Prostate gland (tissue), 2 donors: Measurements from ENCODE around the gene AUTS2. TPM values are rescaled to one million over a fixed set of nuclear protein-coding genes. Genes with fewer than 3 reads are reported as not detected.

Experiments
- DNase-seq: peaks from one replicate; pipeline ENCODE4 v3.0.0-alpha.2; 2019; ENCODE audit warnings: low spot score
- H3K27ac ChIP-seq, 2 donors: fragments of 200-600 bp; sonication (generic); 2 replicates each; pipeline ENCODE4 v1.5.1; 2017 to 2019
- H3K27me3 ChIP-seq: fragments of 200-600 bp; sonication (generic); replicated peaks from 2 replicates; pipeline ENCODE4 v1.5.1; 2019; ENCODE audit not compliant: insufficient read depth
- H3K36me3 ChIP-seq, 2 donors: fragments of 200-600 bp; sonication (generic); 1 replicate in 1 of 2; 2 replicates in 1 of 2; pipeline versions ENCODE4 v1.5.1 to v1.8.1; 2017 to 2019
- H3K4me1 ChIP-seq: fragments of 200-600 bp; sonication (generic); replicated peaks from 2 replicates; pipeline ENCODE4 v1.5.1; 2019
- H3K4me3 ChIP-seq, 2 donors: fragments of 200-600 bp; sonication (generic); 2 replicates each; pipeline ENCODE4 v1.5.1; 2017 to 2019
- H3K9me3 ChIP-seq: fragments of 200-600 bp; sonication (generic); 2 replicates; pipeline ENCODE4 v1.5.1; 2017
- CTCF ChIP-seq, 4 experiments: fragments of 200-600 bp in 2 of 4; fragments of 450-650 bp in 2 of 4; sonication (generic) in 2 of 4; IDR thresholded peaks; 1 replicate in 3 of 4; 2 replicates in 1 of 4; pipeline ENCODE4 v1.5.1; 2016 to 2019; ENCODE audit warnings: antibody characterized with exemption in 4 of 4, mild to moderate bottlenecking in 2 of 4, moderate library complexity in 2 of 4
- POLR2A ChIP-seq: fragments of 450-650 bp; IDR thresholded peaks from one replicate; pipeline ENCODE4 v1.6.1; 2016; ENCODE audit warnings: antibody characterized with exemption, mild to moderate bottlenecking
- POLR2AphosphoS5 ChIP-seq: sonication (generic); formaldehyde crosslinking; IDR thresholded peaks from one replicate; pipeline ENCODE4 v1.6.1; 2017; ENCODE audit warnings: antibody characterized with exemption
- WGBS: methylation state at CpG from one replicate; pipeline ENCODE4 v1.1.5; 2018; 5-methylcytosine and 5-hydroxymethylcytosine counted together
- intact Hi-C: fragments of 100-400 bp; cut with DNase I; formaldehyde crosslinking; loops from one replicate; pipeline ENCODE4 v1.14.2; 2022
- total RNA-seq, 2 donors: library from RNA; depleted of rRNA; stranded (reverse); fragments of >200 nt; gene quantifications; one replicate each; pipeline ENCODE4 v1.1.0, GENCODE V29; 2016

AUTS2 gene
- total RNA-seq, 2 donors from 2014 or later = 25.0 to 55.2 TPM

GRCh38 chr7:70005480-70005879, 407.2 kb downstream of the AUTS2 start:
- WGBS = 89% methylated on average over 2 of the region's 2 CpGs
- no peak overlapping the region for H3K27ac ChIP-seq
- no peak for TF ChIP-seq CTCF (IDR thresholded peaks at IDR 0.05)

GRCh38 chr7:70005891-70006260, 407.6 kb downstream of the AUTS2 start:
- Histone ChIP-seq H3K27ac (no peak overlapping the region), H3K9me3 (no peaks in the 10 kb centered on the region), H3K27me3 (no peaks in the 10 kb centered on the region), H3K36me3 (no peaks in the 10 kb centered on the region), H3K4me3 (no peak overlapping the region), H3K4me1 (no peaks in the 10 kb centered on the region)
- 81% methylated on average over 7 of the region's 7 CpGs for WGBS
- intact Hi-C loops = no loop called here
- DNase-seq = no peak
- TF ChIP-seq CTCF (IDR thresholded peaks at IDR 0.05) (no peak), POLR2A (no peak), POLR2AphosphoS5 (no peak)

More at GRCh38 chr7:70005480-70005879, 407.2 kb downstream of the AUTS2 start:
- no peak overlapping the region for H3K4me3 ChIP-seq
- no peaks in the 10 kb centered on the region for H3K36me3 ChIP-seq
- intact Hi-C loops = no loop called here
- H3K4me1 ChIP-seq = no peaks in the 10 kb centered on the region
- DNase-seq = no peak
- no peaks in the 10 kb centered on the region for H3K9me3 ChIP-seq
- H3K27me3 ChIP-seq = no peaks in the 10 kb centered on the region

GRCh38 chr7:70006261-70006920, 408.1 kb downstream of the AUTS2 start:
- Histone ChIP-seq H3K9me3 (no peaks in the 10 kb centered on the region), H3K4me1 (no peaks in the 10 kb centered on the region), H3K4me3 (no peak overlapping the region), H3K27me3 (no peaks in the 10 kb centered on the region), H3K36me3 (no peaks in the 10 kb centered on the region), H3K27ac (no peak overlapping the region)
- DNase-seq = no peak
- 57% methylated on average over 9 of the region's 9 CpGs for WGBS
- TF ChIP-seq POLR2AphosphoS5 = no peak
- no peak for TF ChIP-seq CTCF (IDR thresholded peaks at IDR 0.05)
- no peak for TF ChIP-seq POLR2A
- intact Hi-C loops = no loop called here

GRCh38 chr7:70008466-70008865, 410.2 kb downstream of the AUTS2 start:
- H3K4me1 ChIP-seq = no peaks in the 10 kb centered on the region
- H3K27me3 ChIP-seq = no peaks in the 10 kb centered on the region
- H3K4me3 ChIP-seq = no peak overlapping the region
- 96% methylated on average over 4 of the region's 4 CpGs for WGBS
- H3K9me3 ChIP-seq = no peaks in the 10 kb centered on the region
- no peak for TF ChIP-seq CTCF (IDR thresholded peaks at IDR 0.05)
- TF ChIP-seq POLR2AphosphoS5 = no peak
- TF ChIP-seq POLR2A = no peak
- DNase-seq = no peak
- intact Hi-C loops = no loop called here
- no peak overlapping the region for H3K27ac ChIP-seq
- H3K36me3 ChIP-seq = no peaks in the 10 kb centered on the region

GRCh38 chr7:70014472-70015177, 416.4 kb downstream of the AUTS2 start:
- intact Hi-C loops = no loop called here
- Histone ChIP-seq H3K27me3 (no peaks in the 10 kb centered on the region), H3K27ac (no peak overlapping the region), H3K9me3 (no peaks in the 10 kb centered on the region), H3K4me1 (no peaks in the 10 kb centered on the region), H3K4me3 (no peak overlapping the region), H3K36me3 (no peaks in the 10 kb centered on the region)
- DNase-seq = no peak
- WGBS = 85% methylated on average over 3 of the region's 3 CpGs
- no peak for TF ChIP-seq CTCF (IDR thresholded peaks at IDR 0.05)
- TF ChIP-seq POLR2AphosphoS5 = no peak
- no peak for TF ChIP-seq POLR2A
